Head of caudate nucleus (tissue), 42 donors: Measurements from ENCODE around the gene TIMM10.
"Not testable (repeated sequence)": the region's sequence is repeated elsewhere in the genome, so short reads cannot be mapped to it uniquely, and the experiment has no call there.

Experiments
- DNase-seq, 42 donors: peaks; one replicate each; pipeline versions ENCODE4 v3.0.0 to v3.0.0-alpha.2; 2020 to 2021; ENCODE audit warnings: mixed read lengths in 7 of 42
- intact Hi-C: fragments of 100-400 bp; cut with DNase I; formaldehyde crosslinking; loops from one replicate; pipeline ENCODE4 v1.15.0; 2022

TIMM10 gene

GRCh38 chr11:57545883-57546282 lies 15.3 kb upstream of the TIMM10 start:
- intact Hi-C loops = no loop called here

DNA sequence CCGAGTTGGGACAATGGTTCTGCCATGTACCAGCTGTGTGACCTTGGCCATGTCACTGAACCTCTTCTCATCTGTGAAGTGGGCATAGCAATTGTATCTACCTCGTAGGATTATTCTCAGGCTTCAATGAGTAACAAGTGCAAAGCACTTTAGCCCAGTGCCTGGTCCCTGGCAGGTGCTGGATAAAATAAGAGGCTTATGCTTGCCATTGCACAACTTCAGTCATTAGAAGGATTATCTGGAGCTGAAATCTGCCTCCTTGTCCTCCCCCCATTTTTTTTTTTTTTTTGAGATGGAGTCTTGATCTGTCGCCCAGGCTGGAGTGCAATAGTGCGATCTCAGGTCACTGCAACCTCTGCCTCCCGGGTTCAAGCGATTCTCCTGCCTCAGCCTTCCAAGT lies 14.0 kb upstream of the TIMM10 start:
- no peak for DNase-seq
- intact Hi-C loops = no loop called here

More at GRCh38 chr11:57545883-57546282, 15.3 kb upstream of the TIMM10 start:
- no peak for DNase-seq

GRCh38 chr11:57543593-57543992 lies 13.0 kb upstream of the TIMM10 start:
- intact Hi-C loops = no loop called here
- DNase-seq = no peak

- intact Hi-C loops = no loop called here
- DNase-seq = no peak
Measured at GRCh38 chr11:57542582-57542981, 12.0 kb upstream of the TIMM10 start.

DNA sequence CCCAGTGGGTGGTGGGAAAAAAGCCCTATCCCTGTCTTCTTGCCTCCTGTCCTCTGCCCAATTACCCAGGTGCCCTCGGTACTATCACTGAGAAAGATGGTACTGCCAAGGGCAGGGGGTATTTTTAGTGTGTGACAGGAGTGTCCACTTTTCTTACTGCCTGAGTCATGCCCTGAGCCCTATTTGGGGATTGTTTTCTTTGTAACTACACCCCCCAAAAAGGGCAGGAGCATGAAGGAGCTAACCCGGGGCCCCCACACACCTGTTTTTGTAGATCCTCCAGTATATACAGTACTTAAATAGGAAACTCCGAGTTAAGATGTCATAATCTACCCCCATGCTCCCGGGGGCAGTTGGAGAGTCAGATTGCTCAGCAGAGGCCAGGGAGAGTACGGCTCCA lies 10.6 kb upstream of the TIMM10 start:
- intact Hi-C loops = no loop called here
- DNase-seq = no peak

GRCh38 chr11:57539342-57539741 lies 8.8 kb upstream of the TIMM10 start:
- no peak for DNase-seq
- intact Hi-C loops = loop anchor here (10.0 kb wide), 1 partner anchor 105 kb away; the partner anchor contains the start of gene YPEL4

- no peak for DNase-seq
Measured at GRCh38 chr11:57536947-57537619, 6.5 kb upstream of the TIMM10 start, which contains the start of gene SMTNL1. Gene SMTNL1 (plus strand): TSS chr11:57537595. CDS start chr11:57542643, 5,048 bp downstream.

DNA sequence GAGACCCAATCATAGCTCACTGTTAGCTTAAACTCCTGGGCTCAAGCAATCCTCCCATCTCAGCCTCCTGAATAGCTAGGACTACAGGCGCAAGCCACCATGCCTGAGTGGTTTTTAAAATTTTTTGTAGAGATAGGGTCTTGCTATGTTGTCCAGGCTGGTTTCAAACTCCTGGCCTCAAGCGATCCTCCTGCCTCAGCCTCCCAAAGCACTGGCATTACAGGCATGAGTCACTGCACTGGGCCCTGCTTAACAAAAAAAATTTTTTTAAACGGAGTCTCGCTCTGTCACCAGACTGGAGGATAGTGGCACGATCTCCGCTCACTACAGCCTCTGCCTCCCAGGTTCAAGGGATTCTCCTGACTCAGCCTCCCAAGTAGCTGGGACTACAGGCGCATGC lies 3.9 kb upstream of the TIMM10 start:
- DNase-seq = not testable (repeated sequence)
- intact Hi-C loops = loop anchor here (5.0 to 10.0 kb wide), 2 partner anchors 110 to 197 kb away; partner anchors contain the start of genes P2RX3, SSRP1 and YPEL4

More at GRCh38 chr11:57536947-57537619, 6.5 kb upstream of the TIMM10 start, which contains the start of gene SMTNL1:
- intact Hi-C loops = loop anchor here (10.0 kb wide), 1 partner anchor 108 kb away; the partner anchor contains the start of gene YPEL4

DNA sequence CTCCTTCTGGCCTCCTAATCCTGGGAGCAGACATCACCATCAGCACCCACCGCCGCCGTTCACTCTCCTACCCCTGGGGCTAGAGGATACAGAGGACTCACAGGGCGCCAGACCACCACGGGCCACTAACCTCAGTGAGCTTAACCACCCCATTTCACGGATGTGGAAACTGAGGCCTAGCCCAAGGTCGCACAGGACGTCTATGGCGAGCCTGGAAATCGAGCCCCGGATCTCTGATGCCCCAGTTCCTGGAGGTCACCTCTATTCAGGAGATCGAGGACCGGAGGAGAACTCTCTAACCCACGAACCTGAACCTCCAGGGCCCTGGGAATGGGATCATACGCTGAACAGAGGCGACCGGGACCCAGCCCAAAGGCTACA lies 349 bp downstream of the TIMM10 start:
- intact Hi-C loops = loop anchor here (5.0 to 10.0 kb wide), 2 partner anchors 115 to 193 kb away; partner anchors contain the start of genes P2RX3, SSRP1 and YPEL4
- peak in 8 of 42 donors; percentile 6 to 48 (median 16) for DNase-seq

GRCh38 chr11:57529012-57529411 lies 1.5 kb downstream of the TIMM10 start:
- intact Hi-C loops = loop anchor here (5.0 kb wide), 3 partner anchors 37 to 182 kb away; no protein-coding TSS in a partner anchor

GRCh38 chr11:57527056-57527631 lies 3.4 kb downstream of the TIMM10 start:
- intact Hi-C loops = loop anchor here (5.0 kb wide), 3 partner anchors 35 to 180 kb away; no protein-coding TSS in a partner anchor

More at GRCh38 chr11:57529012-57529411, 1.5 kb downstream of the TIMM10 start:
- DNase-seq = no peak

GRCh38 chr11:57523419-57523818 lies 7.1 kb downstream of the TIMM10 start:
- no peak for DNase-seq
- intact Hi-C loops = no loop called here

More at GRCh38 chr11:57527056-57527631, 3.4 kb downstream of the TIMM10 start:
- peak; percentile 50 to 92 (median 77) for DNase-seq

- intact Hi-C loops = no loop called here
- DNase-seq = no peak
Measured at GRCh38 chr11:57521116-57521515, 9.4 kb downstream of the TIMM10 start.

DNA sequence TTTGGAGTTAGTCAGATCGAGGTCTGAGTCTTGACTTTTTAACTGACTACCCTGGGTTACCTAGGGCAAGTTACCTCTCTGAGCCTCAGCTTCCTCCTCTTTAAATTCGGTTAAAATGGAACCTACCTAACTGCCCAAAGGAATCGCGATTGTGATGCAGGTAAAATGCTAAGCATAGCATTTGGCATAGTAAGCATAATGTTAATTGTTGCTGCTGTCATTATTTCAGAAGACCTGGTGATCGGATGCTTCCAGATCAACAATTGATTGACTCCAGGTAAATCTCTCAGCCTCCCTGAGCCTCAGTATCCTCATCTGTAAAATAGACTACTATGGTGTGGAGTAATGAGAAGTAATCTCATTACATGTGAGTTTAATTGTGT lies 14.5 kb downstream of the TIMM10 start:
- intact Hi-C loops = no loop called here
- no peak for DNase-seq

DNA sequence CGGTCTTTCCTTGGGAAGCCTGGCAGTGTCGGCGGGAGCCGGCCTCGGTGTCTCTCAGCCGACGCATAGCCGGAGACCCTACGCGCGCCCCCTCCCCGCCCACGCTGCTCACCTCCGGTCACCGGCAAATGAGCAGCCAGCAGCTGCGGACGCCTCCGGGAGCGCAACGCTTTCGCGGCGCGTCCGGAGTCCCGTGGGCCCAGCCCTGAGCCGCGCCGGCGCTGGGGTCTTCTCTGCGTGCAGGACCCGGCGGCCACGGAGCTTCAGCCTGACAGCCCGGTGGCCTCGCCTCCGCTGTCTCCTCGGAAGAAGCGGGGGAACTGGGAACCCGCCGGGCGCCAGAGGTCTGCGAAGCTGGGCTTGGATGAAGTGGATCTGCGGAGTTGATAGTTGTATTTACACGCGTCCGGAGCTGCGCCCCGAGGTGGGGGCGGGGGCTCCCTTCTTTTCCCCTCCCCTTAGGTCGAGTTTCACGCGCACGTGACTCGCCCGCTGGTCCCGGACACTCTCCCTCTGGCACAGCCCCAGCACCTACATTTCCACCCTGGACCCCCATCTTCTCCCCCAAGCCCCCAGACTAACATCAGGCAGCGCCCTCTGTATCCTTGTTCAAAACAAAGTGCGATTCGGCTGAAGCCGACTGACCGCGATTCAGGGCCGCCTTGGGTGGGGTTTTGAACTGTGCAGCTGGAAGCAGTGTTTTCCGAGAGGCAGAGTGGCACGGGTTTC lies 15.1 kb downstream of the TIMM10 start, which contains the start of gene SLC43A1:
Gene SLC43A1 (minus strand): TSS at position 371 of the 729 bp plus-strand sequence. CDS start 1,591 bp downstream, outside the sequence.
- intact Hi-C loops = no loop called here
- DNase-seq = peak in 13 of 42 donors; percentile 9 to 57 (median 36)

- DNase-seq = peak in 35 of 42 donors; percentile 11 to 76 (median 47)
- intact Hi-C loops = no loop called here
Measured at GRCh38 chr11:57514538-57515331, 15.8 kb downstream of the TIMM10 start.

DNA sequence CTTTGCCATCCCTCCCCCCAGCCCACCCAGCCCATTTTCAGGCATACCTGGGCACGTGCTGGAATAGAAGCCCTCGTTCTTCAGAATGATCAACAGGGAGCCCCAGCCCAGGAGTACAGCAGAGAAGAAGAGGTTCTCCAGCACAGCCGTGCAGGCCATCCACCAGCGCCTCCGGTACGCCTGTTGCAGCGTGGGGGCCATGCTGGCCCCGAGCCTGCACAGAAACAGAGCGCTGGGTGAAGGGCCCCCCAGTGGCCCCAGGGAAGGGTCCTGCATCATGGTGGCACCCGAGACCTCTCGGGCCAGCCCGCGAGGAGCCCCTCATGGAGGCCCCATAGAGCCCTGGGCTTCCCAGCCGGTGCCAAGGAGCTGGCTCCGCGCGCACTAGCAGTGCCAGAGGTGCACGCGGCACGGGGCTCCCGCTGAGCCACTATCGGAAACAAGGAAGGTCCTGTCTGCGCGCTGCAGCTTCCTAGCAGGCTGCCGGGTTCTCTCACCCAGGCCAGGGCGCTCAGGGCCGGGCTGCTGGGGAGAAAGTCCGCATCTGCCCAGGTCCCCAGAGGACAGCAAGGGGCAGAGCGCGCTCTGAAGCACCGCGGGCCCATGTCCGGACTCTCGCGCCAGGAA lies 16.5 kb downstream of the TIMM10 start:
- DNase-seq = peak in 32 of 42 donors; percentile 12 to 65 (median 39)
- intact Hi-C loops = no loop called here

- intact Hi-C loops = no loop called here
Measured at GRCh38 chr11:57513452-57513795, 17.1 kb downstream of the TIMM10 start.

More at GRCh38 chr11:57513452-57513795, 17.1 kb downstream of the TIMM10 start:
- DNase-seq = no peak
